GM19468 (cell line): ENCODE results near the gene PITPNM3.
"Not testable (repeated sequence)": the region's sequence is repeated elsewhere in the genome, so short reads cannot be mapped to it uniquely, and the experiment has no call there.

ENCODE experiments used
- ATAC-seq: cut with Tn5 transposase; IDR thresholded peaks from one replicate; pipeline ENCODE4 v1.9.1; 2021; ENCODE audit warnings: mild to moderate bottlenecking, moderate library complexity, moderate number of reproducible peaks; ENCODE audit not compliant: unreplicated experiment; ENCODE audit errors: extremely low read depth

The PITPNM3 gene

GRCh38 chr17:6575596-6575988 is 19.2 kb upstream of the PITPNM3 start:
- no peak for ATAC-seq

- ATAC-seq: no peak
These were observed 18.6 kb upstream of the PITPNM3 start for GRCh38 chr17:6574687-6575595.

DNA sequence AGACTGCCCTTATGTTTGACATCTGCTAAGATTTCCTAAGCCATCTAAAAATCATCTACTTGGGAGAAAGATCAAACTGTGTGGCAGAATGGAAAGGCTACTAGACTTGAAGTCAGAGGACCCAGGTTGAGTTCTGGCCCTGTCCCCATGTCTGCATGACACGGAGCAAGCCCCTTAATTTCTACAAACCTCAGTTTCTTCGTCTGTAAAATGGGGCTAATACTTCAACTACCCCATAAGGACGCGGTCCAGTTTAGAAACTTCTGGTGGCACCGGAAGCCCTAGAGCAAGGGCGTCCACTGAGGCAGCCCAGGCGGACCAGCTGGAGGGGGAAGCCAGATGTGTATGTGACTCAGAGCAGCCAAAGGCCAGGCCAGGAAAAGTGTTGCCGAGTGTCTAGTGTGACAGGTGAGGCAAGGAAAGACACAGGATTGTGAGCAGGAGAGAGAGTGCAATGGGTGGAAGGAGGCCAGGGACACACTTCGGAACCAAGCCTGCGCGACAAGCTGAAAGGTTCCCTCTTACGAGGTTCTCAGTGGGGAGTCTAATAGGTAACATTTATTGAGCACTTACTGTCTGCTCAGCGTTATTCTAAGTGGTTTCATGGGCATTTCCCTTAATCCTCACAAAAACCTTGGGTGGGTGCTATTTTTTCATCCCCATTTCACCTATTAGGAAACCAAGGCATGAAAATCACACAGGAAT is 17.8 kb upstream of the PITPNM3 start:
- no peak for ATAC-seq

- ATAC-seq: not testable (repeated sequence)
These were observed 17.1 kb upstream of the PITPNM3 start for GRCh38 chr17:6573495-6573894.

DNA sequence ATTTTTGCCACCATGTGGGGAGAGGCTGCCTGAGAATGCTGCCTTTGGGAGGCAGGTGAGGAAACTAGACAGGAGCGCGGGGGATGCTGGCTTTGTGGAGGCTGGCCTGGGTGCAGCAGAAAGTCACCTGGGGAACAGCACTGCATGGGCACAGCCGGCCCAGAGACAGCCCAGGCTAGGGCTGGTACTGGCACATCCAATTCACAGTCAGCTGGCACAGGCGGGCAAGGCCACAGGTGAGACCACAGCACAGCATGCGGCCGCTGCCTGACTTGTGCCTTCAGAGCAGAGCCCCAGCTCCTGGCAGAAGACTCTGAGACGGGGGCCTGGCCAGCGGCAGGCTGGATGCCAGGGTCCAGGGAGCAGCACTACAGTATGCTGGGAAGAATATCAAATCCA is 16.6 kb upstream of the PITPNM3 start:
- no peak for ATAC-seq

GRCh38 chr17:6571452-6571781 is 15.1 kb upstream of the PITPNM3 start:
- no peak for ATAC-seq

- no peak for ATAC-seq
These were observed 14.5 kb upstream of the PITPNM3 start for GRCh38 chr17:6570731-6571451.

DNA sequence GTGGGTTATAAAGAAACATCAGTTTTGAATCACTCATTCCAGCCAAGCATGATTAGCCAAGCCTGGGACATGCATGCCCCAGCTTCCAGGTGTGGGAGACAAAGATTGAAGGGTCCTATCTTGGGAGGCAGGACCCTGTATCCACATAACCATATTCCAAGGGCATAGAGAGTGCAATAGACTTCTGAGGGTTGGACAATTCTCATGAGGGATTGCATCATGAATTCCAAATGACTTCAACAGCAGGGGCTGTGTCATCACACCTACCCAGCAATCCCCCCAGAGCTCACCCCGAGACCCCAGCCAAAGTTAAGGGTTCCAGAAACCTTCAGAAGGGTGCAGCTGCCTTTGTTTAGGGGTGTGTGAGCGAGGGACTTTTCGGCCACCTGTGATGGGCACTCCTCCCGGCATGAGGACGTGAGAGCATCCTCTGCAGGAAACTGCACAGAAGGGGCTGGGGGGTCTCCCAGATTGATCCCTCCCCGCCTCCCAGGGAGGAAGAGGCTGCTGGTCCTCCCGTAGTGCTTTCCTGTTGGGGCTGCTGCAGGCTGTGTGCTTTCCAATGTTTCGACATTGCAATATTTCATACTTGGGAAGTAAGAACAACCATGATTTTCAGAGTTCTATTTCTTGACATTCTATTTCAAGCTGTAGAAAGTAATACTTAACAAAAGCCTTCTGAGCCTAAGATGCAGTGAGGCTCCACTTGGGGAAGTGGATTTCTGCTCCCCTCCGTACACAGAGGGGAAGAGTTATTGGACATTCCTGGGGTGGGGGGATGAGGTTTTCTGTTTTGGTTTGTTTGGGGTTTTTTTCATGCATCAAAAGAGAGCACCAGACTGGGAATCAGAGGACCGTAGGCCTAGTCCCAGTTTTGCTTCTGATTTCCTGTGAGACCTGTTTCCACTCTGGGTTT is 13.3 kb upstream of the PITPNM3 start:
- ATAC-seq: no peak

DNA sequence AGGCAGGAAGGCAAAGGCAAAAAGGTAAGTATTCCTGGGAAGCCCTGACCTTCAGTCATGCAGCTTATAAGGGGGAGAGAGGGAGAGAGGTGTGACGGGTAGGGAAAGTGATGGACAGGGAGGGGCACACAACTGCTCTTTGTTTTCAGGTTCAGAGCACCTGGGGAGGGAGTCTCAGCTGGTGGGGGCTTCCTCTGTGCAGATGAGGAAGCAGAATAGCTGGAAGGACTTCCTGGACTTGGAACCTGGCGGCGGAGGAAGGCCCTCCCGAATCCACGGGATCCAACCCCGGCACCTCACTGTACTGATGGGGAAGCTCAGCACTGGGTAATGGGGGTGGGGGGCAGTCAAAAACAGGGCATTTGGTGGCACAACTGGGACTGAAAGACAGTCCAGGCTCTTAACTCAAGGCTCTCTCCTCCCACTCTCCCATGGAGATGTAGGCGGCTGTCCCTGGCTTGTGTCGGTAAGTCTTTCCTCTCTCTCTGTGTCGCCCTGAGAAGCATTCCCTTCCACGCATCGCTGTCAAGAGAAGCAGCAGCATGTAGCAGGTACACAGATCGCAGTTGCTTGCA is 11.9 kb upstream of the PITPNM3 start:
- no peak for ATAC-seq

GRCh38 chr17:6567528-6568183 is 11.3 kb upstream of the PITPNM3 start:
- no peak for ATAC-seq

GRCh38 chr17:6561446-6561845 is 5.1 kb upstream of the PITPNM3 start:
- ATAC-seq: no peak

GRCh38 chr17:6560496-6560895 is 4.1 kb upstream of the PITPNM3 start:
- no peak for ATAC-seq

DNA sequence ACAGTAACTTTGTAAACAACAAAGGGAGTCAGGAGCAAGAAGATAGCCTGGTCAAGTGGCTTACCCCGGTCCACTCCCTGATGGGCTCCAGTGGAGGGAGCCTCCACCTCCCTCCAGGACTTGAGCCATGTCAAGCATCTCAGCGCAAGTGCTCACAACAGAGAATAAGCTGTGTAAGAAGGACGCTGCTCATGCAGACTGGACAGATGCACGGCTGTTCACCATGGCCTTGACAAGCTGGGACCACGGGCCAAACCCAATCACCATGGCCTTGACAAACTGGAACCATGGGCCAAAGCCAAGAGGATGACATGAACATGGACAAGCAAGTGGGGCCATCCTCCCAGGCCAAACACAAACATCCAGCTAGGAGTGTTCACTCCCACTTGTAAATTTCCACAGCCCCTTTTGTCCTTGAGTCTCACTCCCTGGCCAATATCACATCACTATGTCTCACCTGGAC is 3.4 kb upstream of the PITPNM3 start:
- ATAC-seq: no peak

- no peak for ATAC-seq
These were observed 2.8 kb upstream of the PITPNM3 start for GRCh38 chr17:6558932-6559752.

GRCh38 chr17:6558276-6558675 is 1.9 kb upstream of the PITPNM3 start:
- ATAC-seq: no peak

DNA sequence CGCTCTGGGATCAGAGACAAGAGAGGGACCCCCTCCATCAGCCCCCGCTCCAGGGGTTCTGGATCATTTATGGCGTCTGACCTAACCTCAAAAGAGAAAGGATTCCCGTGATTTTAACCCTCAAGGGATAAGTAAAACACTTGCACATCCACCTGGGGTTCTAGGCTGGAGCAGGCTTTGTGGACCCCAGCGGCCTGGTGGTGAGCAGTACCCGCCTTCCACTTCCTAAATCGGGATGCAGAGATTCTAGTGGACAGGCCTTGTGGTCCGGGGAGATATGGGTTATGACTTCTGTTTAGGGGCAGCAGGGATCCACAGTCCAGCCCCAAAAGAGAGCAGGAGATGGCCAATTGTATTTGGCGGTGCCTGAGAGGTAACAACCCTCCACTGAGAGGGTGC is 684 bp upstream of the PITPNM3 start:
- ATAC-seq: no peak

GRCh38 chr17:6555331-6556120 is 829 bp downstream of the PITPNM3 start:
- ATAC-seq: no peak
